ENCODE data around the gene ARG1.

DNA sequence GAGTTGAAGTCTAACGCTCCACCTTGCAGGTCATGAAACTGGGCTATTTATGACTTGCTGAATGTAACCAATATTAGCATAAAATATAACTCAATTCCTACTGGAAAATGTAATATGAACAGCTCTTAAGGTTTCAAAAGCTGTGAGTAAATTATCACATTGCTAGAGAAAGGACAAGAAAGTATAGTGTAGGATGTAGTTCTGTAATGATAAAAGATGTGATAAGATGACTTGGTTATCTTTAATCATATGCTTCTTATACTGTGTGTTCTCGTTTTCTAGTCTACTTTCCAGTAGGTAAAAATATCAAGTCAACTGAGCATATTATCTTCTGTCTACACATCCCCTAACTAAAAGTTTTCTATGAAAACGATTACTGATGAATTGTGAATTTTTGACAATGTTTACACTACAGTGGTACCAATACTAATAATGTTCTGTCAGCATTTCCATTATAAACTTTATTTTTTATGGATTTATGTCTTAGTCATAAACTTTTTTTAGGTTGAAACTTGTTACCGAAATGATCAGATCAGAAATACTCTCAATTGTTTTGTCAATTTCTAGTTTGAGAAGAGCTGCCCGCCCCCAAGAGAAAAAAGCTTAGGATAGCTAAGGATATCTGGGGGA lies 40.4 kb downstream of the ARG1 start:
- TF ChIP-seq, protein P1, sequence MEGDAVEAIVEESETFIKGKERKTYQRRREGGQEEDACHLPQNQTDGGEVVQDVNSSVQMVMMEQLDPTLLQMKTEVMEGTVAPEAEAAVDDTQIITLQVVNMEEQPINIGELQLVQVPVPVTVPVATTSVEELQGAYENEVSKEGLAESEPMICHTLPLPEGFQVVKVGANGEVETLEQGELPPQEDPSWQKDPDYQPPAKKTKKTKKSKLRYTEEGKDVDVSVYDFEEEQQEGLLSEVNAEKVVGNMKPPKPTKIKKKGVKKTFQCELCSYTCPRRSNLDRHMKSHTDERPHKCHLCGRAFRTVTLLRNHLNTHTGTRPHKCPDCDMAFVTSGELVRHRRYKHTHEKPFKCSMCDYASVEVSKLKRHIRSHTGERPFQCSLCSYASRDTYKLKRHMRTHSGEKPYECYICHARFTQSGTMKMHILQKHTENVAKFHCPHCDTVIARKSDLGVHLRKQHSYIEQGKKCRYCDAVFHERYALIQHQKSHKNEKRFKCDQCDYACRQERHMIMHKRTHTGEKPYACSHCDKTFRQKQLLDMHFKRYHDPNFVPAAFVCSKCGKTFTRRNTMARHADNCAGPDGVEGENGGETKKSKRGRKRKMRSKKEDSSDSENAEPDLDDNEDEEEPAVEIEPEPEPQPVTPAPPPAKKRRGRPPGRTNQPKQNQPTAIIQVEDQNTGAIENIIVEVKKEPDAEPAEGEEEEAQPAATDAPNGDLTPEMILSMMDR (IDR thresholded peaks at IDR 0.05), result no peak
- no peak for TF ChIP-seq POLR2A (IDR thresholded peaks at IDR 0.05)

Measured in thyroid gland (tissue), 4 donors.